HG03575 (cell line): Measurements from ENCODE around the gene LRRC2.
"Not testable (repeated sequence)": the region's sequence is repeated elsewhere in the genome, so short reads cannot be mapped to it uniquely, and the experiment has no call there.

Experiments used
- ATAC-seq: cut with Tn5 transposase; IDR thresholded peaks from one replicate; pipeline ENCODE4 v1.9.1; 2021; ENCODE audit not compliant: unreplicated experiment, insufficient number of reproducible peaks, low FRiP score; ENCODE audit errors: extremely low read depth

The LRRC2 gene

GRCh38 chr3:46538803-46539442, 27.2 kb downstream of the LRRC2 start:
- ATAC-seq = peak; percentile 51

- peak; percentile 2 for ATAC-seq
These were observed 27.7 kb downstream of the LRRC2 start for GRCh38 chr3:46538425-46538802.

- no peak for ATAC-seq
These were observed 28.3 kb downstream of the LRRC2 start for GRCh38 chr3:46537779-46538178.

- ATAC-seq = no peak
These were observed 28.8 kb downstream of the LRRC2 start for GRCh38 chr3:46537316-46537715.

GRCh38 chr3:46536758-46537157, 29.3 kb downstream of the LRRC2 start:
- ATAC-seq = no peak

GRCh38 chr3:46535746-46536145, 30.4 kb downstream of the LRRC2 start:
- ATAC-seq = no peak

GRCh38 chr3:46533091-46533490, 33.0 kb downstream of the LRRC2 start:
- ATAC-seq = no peak

GRCh38 chr3:46527239-46527638, 38.9 kb downstream of the LRRC2 start:
- no peak for ATAC-seq

- ATAC-seq = no peak
These were observed 41.3 kb downstream of the LRRC2 start for GRCh38 chr3:46524832-46525231.

- no peak for ATAC-seq
These were observed 42.1 kb downstream of the LRRC2 start for GRCh38 chr3:46524008-46524407.

- ATAC-seq = no peak
These were observed 42.5 kb downstream of the LRRC2 start for GRCh38 chr3:46523556-46523955.

- not testable (repeated sequence) for ATAC-seq
These were observed 43.9 kb downstream of the LRRC2 start for GRCh38 chr3:46522201-46522600.

GRCh38 chr3:46521096-46521495, 45.0 kb downstream of the LRRC2 start:
- ATAC-seq = no peak

GRCh38 chr3:46520531-46520930, 45.6 kb downstream of the LRRC2 start:
- ATAC-seq = no peak

- no peak for ATAC-seq
These were observed 46.1 kb downstream of the LRRC2 start for GRCh38 chr3:46519952-46520351.

GRCh38 chr3:46517784-46518181, 48.3 kb downstream of the LRRC2 start:
- ATAC-seq = no peak

- ATAC-seq = no peak
These were observed 48.9 kb downstream of the LRRC2 start for GRCh38 chr3:46517016-46517783.

GRCh38 chr3:46516521-46516920, 49.6 kb downstream of the LRRC2 start:
- ATAC-seq = no peak

- no peak for ATAC-seq
These were observed 53.8 kb downstream of the LRRC2 start for GRCh38 chr3:46512191-46512749.

- ATAC-seq = no peak
These were observed 56.4 kb downstream of the LRRC2 start for GRCh38 chr3:46509661-46510187.
